Endothelial cell of umbilical vein (primary cell): ENCODE results near the gene TMEM139.

ENCODE experiments used
- EZH2 ChIP-seq: IDR thresholded peaks from 2 replicates; pipeline ENCODE4 v1.6.1; 2012; ENCODE audit warnings: borderline replicate concordance, low read depth, mild to moderate bottlenecking, moderate library complexity, low read length, inconsistent platforms; ENCODE audit not compliant: severe bottlenecking
- FOS ChIP-seq: IDR thresholded peaks from 2 replicates; pipeline ENCODE4 v1.6.1; 2011; ENCODE audit warnings: mild to moderate bottlenecking, low read length, moderate library complexity, borderline replicate concordance; ENCODE audit not compliant: insufficient read depth
- POLR2A ChIP-seq: IDR thresholded peaks from 2 replicates; pipeline ENCODE4 v1.6.1; 2012; ENCODE audit warnings: low read depth, mild to moderate bottlenecking, control low read depth, low read length
- POLR2AphosphoS5 ChIP-seq: IDR thresholded peaks from 2 replicates; pipeline ENCODE4 v1.6.1; 2012; ENCODE audit warnings: low read depth, mild to moderate bottlenecking, control low read depth, low read length, moderate library complexity; ENCODE audit not compliant: insufficient read depth
- TF ChIP-seq, protein P1 (sequence below), 2 donors: IDR thresholded peaks; 1 replicate in 1 of 2; 2 replicates in 1 of 2; pipeline ENCODE4 v1.5.1; 2011; ENCODE audit warnings: low read length in 2 of 2, mild to moderate bottlenecking in 2 of 2, moderate library complexity in 2 of 2, control low read depth in 1 of 2, inconsistent platforms in 1 of 2, low read depth in 1 of 2; ENCODE audit not compliant: insufficient read depth in 1 of 2; ENCODE audit errors: extremely low read depth in 1 of 2
- TF ChIP-seq, protein P2 (sequence below): IDR thresholded peaks from 2 replicates; pipeline ENCODE4 v1.6.1; 2011; ENCODE audit not compliant: insufficient read depth, insufficient read length

DNA sequence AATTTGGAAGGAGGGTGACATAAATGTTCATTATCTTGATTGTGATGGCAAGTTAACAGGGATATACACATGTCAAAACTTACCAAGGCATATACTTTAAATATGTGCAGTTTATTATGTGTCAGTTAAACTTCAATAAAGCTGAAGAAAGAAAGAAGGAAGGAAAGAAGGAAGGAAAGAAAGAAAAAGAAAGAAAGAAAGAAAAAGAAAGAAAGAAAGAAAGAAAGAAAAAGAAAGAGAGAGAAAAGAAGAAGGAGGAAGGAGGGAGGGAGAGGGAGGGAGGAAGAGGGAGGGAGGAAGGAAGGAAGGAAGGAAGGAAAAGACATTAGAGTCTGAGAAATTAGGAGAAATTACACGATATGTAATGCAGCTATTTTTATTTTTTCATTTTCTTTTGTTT lies 37.4 kb upstream of the TMEM139 start:
- no peak for TF ChIP-seq EZH2
- no peak for TF ChIP-seq POLR2AphosphoS5
- TF ChIP-seq, protein P1, sequence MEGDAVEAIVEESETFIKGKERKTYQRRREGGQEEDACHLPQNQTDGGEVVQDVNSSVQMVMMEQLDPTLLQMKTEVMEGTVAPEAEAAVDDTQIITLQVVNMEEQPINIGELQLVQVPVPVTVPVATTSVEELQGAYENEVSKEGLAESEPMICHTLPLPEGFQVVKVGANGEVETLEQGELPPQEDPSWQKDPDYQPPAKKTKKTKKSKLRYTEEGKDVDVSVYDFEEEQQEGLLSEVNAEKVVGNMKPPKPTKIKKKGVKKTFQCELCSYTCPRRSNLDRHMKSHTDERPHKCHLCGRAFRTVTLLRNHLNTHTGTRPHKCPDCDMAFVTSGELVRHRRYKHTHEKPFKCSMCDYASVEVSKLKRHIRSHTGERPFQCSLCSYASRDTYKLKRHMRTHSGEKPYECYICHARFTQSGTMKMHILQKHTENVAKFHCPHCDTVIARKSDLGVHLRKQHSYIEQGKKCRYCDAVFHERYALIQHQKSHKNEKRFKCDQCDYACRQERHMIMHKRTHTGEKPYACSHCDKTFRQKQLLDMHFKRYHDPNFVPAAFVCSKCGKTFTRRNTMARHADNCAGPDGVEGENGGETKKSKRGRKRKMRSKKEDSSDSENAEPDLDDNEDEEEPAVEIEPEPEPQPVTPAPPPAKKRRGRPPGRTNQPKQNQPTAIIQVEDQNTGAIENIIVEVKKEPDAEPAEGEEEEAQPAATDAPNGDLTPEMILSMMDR (IDR thresholded peaks at IDR 0.05; ENCODE audit: extremely low read depth in 1 of 2, insufficient read depth in 1 of 2, low read depth in 1 of 2, low read length in 2 of 2): no peak
- TF ChIP-seq, protein P2, sequence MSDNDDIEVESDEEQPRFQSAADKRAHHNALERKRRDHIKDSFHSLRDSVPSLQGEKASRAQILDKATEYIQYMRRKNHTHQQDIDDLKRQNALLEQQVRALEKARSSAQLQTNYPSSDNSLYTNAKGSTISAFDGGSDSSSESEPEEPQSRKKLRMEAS: no peak
- TF ChIP-seq POLR2A: no peak
- no peak for TF ChIP-seq FOS
